GM20000 (cell line): ENCODE results near the gene CRPPA.

Source experiments
- DNase-seq: peaks from one replicate; pipeline ENCODE4 v3.0.0; 2012; ENCODE audit warnings: low spot score
- TF ChIP-seq, protein P1 (sequence below): IDR thresholded peaks from 2 replicates; pipeline ENCODE4 v1.5.1; 2012; ENCODE audit warnings: mild to moderate bottlenecking, control low read depth; ENCODE audit errors: extremely low read depth, missing control alignments

CRPPA gene

DNA sequence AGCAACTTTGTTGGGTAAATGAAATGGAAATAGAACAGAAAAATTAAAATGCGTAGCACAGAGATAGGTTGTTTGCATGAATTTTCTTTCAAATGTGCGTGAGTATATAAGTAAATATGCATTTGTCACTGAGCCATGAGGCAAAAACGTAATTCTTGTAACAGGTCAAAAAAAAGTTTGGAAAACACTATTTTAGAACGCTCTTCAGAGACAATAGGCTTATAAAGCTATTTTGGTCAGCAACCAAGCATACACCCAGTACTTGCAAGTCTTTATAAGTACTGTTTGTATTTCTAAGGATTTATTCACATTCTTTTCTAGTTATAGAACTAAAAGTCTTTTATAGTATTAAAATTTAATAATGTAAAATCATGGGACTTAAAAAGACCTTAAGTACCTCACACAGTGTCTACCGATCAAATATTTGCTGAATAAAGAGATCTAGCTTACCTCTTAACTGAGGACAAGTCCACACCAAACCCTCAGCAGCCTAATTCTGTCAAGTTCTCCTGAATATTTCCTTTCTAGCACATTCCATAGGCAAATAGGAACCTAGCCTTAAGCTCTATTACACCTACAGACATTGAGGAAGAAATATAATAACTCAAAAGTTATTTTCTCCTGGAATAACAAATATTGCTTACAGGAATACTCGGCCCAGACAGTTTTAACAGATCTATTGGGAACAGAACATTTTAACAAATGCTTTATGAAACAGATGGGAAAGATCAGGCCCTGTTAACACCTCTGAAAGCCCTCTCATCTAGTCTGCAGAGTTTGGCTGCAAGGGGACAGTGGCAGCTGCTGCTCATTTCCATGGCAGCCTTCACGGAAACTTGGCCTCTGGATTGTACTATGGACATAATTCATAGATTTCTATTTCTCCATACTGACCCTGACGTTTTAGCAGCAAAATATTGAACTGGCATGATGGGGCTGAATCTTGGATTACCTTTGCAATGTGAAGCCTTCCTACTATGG is 8.8 kb downstream of the CRPPA start:
- no peak for DNase-seq
- TF ChIP-seq, protein P1, sequence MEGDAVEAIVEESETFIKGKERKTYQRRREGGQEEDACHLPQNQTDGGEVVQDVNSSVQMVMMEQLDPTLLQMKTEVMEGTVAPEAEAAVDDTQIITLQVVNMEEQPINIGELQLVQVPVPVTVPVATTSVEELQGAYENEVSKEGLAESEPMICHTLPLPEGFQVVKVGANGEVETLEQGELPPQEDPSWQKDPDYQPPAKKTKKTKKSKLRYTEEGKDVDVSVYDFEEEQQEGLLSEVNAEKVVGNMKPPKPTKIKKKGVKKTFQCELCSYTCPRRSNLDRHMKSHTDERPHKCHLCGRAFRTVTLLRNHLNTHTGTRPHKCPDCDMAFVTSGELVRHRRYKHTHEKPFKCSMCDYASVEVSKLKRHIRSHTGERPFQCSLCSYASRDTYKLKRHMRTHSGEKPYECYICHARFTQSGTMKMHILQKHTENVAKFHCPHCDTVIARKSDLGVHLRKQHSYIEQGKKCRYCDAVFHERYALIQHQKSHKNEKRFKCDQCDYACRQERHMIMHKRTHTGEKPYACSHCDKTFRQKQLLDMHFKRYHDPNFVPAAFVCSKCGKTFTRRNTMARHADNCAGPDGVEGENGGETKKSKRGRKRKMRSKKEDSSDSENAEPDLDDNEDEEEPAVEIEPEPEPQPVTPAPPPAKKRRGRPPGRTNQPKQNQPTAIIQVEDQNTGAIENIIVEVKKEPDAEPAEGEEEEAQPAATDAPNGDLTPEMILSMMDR, result no peak

DNA sequence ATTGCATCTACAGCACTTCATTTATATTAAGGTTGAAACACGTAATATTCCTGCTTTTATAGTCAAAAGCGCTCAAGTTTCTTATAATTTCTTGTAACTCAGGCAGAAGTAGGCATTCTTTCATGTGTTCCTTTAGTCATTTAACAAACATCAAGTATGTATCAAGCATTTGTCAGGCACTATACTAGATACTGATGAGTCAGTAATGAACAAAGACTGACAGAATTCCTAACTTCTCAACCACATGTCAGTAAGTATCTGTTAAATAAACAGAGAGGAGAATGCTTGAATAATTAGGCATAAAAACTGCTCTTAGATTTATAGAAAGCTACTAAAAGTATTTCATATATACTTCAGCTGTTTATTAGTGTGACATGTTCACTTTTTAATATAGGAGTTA is 9.9 kb downstream of the CRPPA start:
- no peak for DNase-seq
- TF ChIP-seq, protein P1, result no peak

DNA sequence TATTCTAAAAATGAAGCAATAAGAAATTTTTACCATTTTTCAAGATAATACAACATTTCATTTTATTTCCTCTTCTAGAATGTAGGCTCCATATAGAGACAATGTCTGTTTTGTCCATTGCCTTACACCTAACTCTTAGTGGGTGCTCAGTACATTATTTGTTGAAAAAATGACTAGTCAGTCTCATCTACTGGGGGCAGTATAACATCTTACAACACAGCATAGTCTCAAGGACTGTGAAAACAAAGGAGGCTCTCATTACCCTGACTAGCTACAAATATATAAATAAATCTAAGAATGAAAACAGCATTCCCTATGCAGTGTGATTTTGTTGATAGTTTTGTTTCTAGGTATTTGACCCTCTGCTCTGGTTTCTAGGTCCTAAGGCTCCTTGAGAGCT is 11.6 kb downstream of the CRPPA start:
- no peak for DNase-seq

DNA sequence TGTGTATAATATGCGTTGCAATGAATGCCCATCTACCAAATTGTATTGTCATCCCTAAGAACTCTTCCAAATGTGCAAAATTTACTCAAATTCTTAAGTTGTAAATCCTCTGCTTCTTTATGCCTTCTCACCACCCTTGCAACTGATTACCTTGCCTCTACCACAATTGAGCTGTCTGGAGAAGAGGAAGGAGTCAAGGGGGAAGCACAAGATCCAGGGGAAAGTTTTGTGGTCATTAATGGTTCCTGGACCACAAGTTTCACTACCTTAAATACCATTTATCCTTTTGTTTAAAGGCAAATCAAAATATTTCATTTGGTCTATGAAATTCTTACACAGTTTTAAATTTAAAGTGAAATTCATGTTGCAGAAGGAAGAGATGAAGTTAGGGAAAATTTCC is 16.7 kb downstream of the CRPPA start:
- no peak for DNase-seq
- TF ChIP-seq, protein P1, result no peak

More for the DNA sequence above, 11.6 kb downstream of the CRPPA start:
- TF ChIP-seq, protein P1, result no peak

DNA sequence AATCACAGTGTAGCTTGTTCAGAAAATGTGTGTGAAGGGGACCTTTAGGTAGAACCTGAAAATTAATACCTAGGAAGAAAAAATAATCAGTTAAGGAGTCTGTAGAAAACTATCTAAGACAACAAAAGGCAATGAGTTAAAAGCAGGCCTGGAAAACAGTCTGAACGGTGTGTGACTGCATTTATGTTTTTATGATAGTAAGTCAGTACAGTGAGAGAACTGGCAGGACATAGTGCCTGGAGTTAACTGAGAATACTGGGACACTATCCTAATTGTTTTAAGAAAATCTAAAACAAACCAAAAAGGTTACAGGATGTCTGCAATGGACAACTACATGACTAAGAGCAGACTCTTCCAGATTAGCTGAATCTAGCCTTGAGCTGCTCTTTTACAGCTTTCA is 17.9 kb downstream of the CRPPA start:
- DNase-seq, result no peak
- TF ChIP-seq, protein P1, result no peak

DNA sequence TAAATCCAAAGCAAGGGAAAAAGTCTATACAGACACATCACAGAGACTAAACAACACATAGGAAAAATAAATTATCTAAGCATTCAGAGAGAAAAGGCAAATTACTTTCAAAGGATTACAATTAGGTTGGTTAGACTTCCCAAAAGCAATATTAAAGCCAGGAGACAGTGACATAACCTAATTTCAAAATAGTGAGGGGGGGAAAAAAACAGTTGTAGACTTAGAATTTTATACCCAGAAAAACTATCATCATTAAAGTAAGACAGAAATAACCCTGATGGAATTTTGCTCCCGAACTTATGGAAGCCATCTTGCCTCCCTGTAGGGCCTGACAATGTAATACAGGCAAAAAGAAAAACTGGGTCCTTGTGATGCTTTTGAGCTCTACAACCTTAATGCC is 18.4 kb downstream of the CRPPA start:
- no peak for DNase-seq
- TF ChIP-seq, protein P1, result no peak

DNA sequence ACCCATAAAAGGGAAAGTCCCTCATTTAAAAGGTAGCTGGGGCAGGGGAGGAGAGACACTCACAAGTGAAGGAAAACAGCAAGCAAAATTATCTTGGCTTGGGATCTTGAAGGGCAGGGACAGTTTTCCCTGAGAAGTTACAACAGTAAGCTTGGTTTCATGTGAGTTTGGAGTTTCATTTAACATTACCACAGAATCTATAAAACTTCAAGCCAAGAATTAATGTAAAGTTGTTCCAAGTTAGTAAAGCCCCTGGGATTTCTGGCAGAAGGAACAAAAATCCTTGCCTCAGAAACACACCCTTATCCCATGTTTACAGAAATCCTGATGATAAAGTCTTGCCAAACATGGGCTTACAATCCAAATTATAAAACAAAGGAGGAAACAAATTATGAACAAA is 19.2 kb downstream of the CRPPA start:
- TF ChIP-seq, protein P1, result no peak
- no peak for DNase-seq
